HG02970 (cell line): ENCODE data around the gene RNF13.
"Not testable (repeated sequence)": the region's sequence is repeated elsewhere in the genome, so short reads cannot be mapped to it uniquely, and the experiment has no call there.

Experiments
- ATAC-seq: cut with Tn5 transposase; IDR thresholded peaks from one replicate; pipeline ENCODE4 v1.9.1; 2021; ENCODE audit warnings: mild to moderate bottlenecking, moderate library complexity, moderate number of reproducible peaks; ENCODE audit not compliant: unreplicated experiment, low FRiP score

Gene RNF13

GRCh38 chr3:149891621-149892020 is 78.6 kb downstream of the RNF13 start:
- no peak for ATAC-seq

DNA sequence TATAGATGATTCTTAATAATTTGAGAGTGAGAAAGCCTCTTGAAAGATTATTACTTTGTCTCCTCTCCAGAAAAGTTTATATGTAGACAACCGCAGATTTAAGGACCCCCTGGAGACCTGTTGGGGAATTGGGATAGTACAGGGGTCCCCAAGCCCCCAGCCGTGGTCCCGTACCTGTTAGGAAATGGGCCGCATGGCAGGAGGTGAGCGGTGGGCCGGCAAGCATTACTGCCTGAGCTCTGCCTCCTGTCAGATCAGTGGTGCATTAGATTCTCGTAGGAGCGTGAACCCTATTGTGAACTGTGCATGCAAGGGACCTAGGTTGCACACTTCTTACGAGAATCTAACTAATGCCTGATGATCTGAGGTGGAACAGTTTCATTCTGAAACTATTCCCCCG is 79.4 kb downstream of the RNF13 start:
- no peak for ATAC-seq

DNA sequence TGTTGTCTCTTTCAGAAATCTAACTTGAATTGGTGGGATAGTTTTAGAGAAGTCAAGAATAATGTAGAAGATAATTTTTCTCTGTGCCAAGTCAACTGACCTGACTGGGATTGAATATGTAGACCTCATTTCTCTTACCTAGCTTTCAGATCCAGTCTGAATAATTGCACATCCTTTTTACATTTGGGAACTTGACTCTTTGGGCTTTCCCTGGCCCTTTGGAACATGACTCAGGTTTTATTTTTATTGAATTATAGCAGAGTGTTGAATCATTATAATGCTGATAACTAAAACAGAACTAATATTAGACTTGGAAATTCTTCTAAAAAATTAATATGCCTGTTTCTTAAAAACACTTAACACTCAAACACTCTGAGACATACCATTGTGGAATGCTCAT is 81.2 kb downstream of the RNF13 start:
- no peak for ATAC-seq

- ATAC-seq, result no peak
Observed at GRCh38 chr3:149895339-149895738, 82.3 kb downstream of the RNF13 start.

DNA sequence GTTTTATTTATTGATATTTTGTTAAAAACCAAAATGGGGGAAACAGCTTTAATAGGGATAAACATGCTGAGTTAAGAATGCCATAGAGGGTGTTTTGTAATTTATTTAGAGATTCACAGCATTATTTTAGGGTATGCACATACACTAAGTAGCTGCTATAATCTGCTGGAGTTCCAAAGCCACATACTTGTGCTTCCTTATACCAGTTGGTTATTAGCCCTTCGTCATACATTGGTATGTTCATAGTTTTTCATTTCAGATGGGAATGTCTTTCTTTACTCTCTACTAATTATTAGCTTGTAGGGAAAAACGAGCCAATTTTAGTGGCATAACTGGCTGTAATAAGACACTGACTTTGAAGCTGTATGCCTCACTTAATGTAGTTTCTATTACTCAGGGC is 82.8 kb downstream of the RNF13 start:
- no peak for ATAC-seq

GRCh38 chr3:149898771-149899170 is 85.8 kb downstream of the RNF13 start:
- no peak for ATAC-seq

DNA sequence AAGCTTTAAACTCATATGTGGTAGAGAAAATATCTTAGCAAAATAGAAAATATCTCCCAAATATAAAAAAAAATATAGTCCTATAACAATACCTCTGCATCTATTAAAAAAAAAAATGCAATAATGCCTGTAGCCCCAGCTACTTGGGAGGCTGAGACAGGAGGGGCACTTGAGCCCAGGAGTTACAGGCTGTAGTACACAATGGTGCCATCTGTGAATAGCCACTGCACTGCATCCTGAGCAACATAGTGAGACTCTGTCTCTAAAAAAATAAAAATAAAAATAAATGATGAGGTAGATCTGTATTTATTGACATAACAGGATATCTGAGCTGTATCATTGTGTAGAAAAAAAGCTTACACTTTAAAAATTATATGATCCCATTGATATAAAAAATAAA is 87.3 kb downstream of the RNF13 start:
- no peak for ATAC-seq

GRCh38 chr3:149901770-149902169 is 88.8 kb downstream of the RNF13 start:
- ATAC-seq, result no peak

- ATAC-seq, result no peak
Observed at GRCh38 chr3:149902498-149903139, 89.6 kb downstream of the RNF13 start.

DNA sequence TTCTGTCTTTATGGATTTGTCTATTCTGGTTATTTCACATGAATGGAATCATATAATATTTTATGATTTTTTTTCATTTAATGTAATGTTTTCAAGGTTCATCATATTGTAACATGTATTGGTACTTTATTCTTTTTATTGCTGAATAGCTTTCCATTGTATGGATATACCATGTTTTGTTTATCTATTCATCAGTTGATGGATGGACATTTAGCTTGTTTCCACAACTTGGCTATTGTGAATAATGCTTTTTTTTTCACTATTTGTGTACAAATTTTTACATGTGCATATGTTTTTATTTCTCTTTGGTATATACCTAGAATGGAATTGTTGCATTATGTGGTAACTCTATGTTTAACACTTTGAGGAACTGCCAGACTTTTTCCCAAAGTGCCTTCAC is 93.0 kb downstream of the RNF13 start:
- ATAC-seq, result no peak

- no peak for ATAC-seq
Observed at GRCh38 chr3:149908424-149908957, 95.5 kb downstream of the RNF13 start.

GRCh38 chr3:149909923-149910322 is 96.9 kb downstream of the RNF13 start:
- no peak for ATAC-seq

DNA sequence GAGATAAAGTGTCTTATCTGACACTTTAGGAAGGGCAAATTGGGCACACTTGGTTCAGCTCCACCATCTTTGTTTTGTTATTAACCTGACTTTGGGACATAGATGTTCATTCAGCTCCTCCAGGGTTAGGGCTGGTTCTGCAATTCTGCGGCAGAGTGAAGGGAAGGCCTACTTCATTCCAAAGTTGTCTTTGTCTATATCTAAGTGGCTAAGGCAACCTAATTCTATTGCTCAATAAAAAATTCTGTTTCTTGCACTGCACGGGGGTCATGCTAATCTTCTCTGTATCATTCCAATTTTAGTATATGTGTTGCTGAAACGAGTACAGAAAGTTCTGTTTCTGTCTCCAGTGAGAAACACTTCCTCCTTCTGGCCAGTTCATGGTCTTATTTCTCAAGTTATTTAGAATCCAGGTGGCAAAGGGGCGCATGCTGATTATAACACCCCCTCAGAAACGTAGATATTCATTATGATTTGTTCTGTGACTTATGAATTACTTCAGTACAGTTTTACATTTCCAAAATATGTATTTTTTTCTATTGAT is 104.2 kb downstream of the RNF13 start:
- ATAC-seq, result no peak

DNA sequence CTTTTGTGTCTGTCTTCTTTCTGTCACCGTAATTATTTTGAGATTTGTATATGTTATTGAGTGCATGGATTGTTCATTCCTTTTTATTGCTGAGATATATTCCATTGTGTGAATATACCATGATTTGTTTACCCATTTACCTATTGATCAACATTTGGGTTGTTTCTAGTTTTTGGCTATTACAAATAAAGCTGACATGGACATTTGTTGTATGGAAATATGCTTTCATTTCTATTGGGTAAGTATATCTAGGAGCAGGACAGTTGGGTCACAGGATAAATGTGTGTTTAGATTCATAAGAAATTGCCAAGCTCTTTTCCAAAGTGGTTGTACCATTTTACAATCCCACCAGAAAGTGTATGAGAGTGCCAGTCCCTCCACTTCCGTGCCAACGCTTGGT is 106.5 kb downstream of the RNF13 start:
- ATAC-seq, result no peak

- ATAC-seq, result no peak
Observed at GRCh38 chr3:149920119-149920518, 107.1 kb downstream of the RNF13 start.

- no peak for ATAC-seq
Observed at GRCh38 chr3:149933008-149933407, 120.0 kb downstream of the RNF13 start.

DNA sequence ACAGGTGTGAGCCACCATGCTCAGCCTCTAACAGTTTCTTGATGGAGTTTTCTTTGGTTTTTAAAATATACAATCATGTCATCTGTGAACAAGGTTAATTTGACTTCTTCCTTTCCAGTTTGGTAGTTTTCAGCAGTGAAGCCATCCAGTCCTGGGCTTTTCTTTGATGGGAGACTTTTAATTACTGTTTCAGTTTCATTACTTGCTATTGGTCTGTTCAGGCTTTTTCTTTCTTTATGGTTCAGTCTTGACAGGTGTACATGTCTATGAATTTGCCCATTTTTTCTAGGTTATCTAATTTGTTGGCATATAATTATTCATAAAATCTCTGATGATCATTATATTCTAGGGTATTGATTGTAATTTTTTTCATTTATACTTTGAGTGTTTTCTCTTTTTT is 120.8 kb downstream of the RNF13 start:
- ATAC-seq, result no peak

GRCh38 chr3:149934524-149934923 is 121.5 kb downstream of the RNF13 start:
- no peak for ATAC-seq

DNA sequence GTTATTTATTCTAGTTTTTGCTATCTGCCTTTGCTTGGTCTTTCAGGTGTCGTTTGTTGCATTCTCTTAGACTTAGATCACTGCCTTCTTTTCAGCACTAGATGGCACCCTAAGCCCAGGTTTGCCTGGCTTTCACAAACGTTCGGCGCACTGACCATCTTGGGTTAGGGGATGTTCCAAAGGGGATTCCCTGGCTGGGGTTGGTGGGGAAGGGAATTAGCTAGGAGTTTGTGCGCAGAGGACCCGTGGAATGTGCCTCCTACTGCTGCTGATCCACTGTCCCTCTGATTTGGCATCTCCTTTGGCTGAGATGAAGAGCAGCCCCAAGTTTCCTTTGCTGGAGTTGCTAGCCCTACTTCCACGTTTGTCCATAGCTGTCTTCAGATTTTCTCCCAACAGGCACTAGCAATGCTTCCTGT is 123.8 kb downstream of the RNF13 start:
- no peak for ATAC-seq

GRCh38 chr3:149938392-149939055 is 125.5 kb downstream of the RNF13 start:
- not testable (repeated sequence) for ATAC-seq

GRCh38 chr3:149941186-149941585 is 128.2 kb downstream of the RNF13 start:
- ATAC-seq, result no peak

DNA sequence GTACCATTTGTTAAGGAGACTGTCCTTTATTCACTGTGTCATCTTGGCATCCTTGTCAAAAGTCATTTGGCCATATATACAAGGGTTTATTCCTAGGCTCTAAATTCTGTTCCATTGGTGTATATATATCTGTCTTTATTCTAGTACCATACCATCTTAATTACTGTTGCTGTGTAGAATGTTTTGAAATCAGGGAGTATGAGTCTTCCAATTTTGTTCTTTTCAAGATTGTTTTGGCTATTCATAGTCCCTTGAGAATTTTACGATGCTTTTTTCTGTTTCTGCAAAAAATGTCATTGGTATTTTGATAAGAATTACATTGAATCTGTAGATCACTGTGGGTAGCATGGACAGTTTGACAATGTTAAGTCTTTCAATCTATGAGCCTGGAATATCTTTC is 128.9 kb downstream of the RNF13 start:
- ATAC-seq, result no peak
